Right lobe of liver (tissue), 6 donors: ENCODE results near the gene UBE4A. TPM values are rescaled to one million over a fixed set of nuclear protein-coding genes. Genes with fewer than 3 reads are reported as not detected.
A peak's percentile ranks its signal among the peaks of the same experiment; 100 is the strongest.

Experiments used
- ATAC-seq, 4 donors: fragments of 200-7000 bp; cut with Tn5 transposase; one replicate each; pipeline ENCODE4 v1.9.1; 2020; ENCODE audit warnings: mild to moderate bottlenecking in 4 of 4, moderate library complexity in 4 of 4
- DNase-seq, 3 donors: peaks; one replicate each; pipeline ENCODE4 v3.0.0-alpha.2; 2020
- H3K27ac ChIP-seq, 3 donors: fragments of 200-600 bp; one replicate each; pipeline ENCODE4 v1.8.0; 2022
- H3K27me3 ChIP-seq, 2 donors: fragments of 200-600 bp; one replicate each; pipeline ENCODE4 v1.8.0; 2022
- H3K36me3 ChIP-seq, 4 donors: fragments of 200-600 bp; sonication (generic) in 1 of 4; one replicate each; pipeline versions ENCODE4 v1.5.1 to v1.8.0; 2017 to 2022; ENCODE audit warnings: control low read depth in 1 of 4
- H3K4me1 ChIP-seq, 4 donors: fragments of 200-600 bp; sonication (generic) in 1 of 4; one replicate each; pipeline versions ENCODE4 v1.5.1 to v1.8.0; 2017 to 2022; ENCODE audit warnings: control low read depth in 1 of 4
- H3K4me3 ChIP-seq, 3 donors: fragments of 200-600 bp; one replicate each; pipeline ENCODE4 v1.8.0; 2022
- H3K9me3 ChIP-seq, 4 donors: fragments of 200-600 bp; sonication (generic) in 1 of 4; one replicate each; pipeline versions ENCODE4 v1.5.1 to v1.8.0; 2017 to 2022; ENCODE audit warnings: control low read depth in 1 of 4
- CTCF ChIP-seq, 4 donors: fragments of 200-600 bp in 3 of 4; fragments of 450-650 bp in 1 of 4; IDR thresholded peaks; one replicate each; pipeline versions ENCODE4 v1.5.1 to v1.8.0; 2016 to 2022; ENCODE audit warnings: antibody characterized with exemption in 4 of 4, mild to moderate bottlenecking in 2 of 4
- POLR2A ChIP-seq: fragments of 450-650 bp; IDR thresholded peaks from one replicate; pipeline ENCODE4 v1.6.1; 2017; ENCODE audit warnings: antibody characterized with exemption, mild to moderate bottlenecking
- WGBS: methylation state at CpG from one replicate; pipeline ENCODE4 v1.1.6; 2018; ENCODE audit warnings: low coverage, low lambda C conversion rate; ENCODE audit not compliant: insufficient coverage; ENCODE audit errors: missing lambda C conversion rate; 5-methylcytosine and 5-hydroxymethylcytosine counted together
- intact Hi-C, 2 donors: fragments of 100-400 bp; cut with DNase I; formaldehyde crosslinking; loops; one replicate each; pipeline versions ENCODE4 v1.11.2 to v1.14.1; 2022
- total RNA-seq, 6 experiments: library from RNA; depleted of rRNA in 2 of 6; stranded (reverse); fragments of >200 nt in 2 of 6; fragmentation: NEBNext Ultra II Directional in 3 of 6; extraction: Animal tissue kit (Norgen Biotek cat#: 25700) in 3 of 6; gene quantifications; one replicate each; pipeline versions ENCODE4 v1.1.0 to v1.2.4, GENCODE V29; 2016 to 2023
- donor health status: DM: no; HTN: yes; CAD: no.
- donor health status: DM: no; HTN: no; CAD: no.
- donor health status: DM: no; HTN: no; CAD: no.
- donor health status: DM: no; HTN: yes; CAD: no.
- donor health status: DM: no; HTN: yes; CAD: no.

Gene UBE4A
- total RNA-seq, 6 experiments from 2014 or later, result 25.5 to 36.9 (median 28.5) TPM

GRCh38 chr11:118427707-118428106, 68.3 kb downstream of the UBE4A start:
- Histone ChIP-seq H3K27me3 (no peaks in the 10 kb centered on the region), H3K27ac (no peak overlapping the region), H3K9me3 (no peaks in the 10 kb centered on the region), H3K4me1 (no peaks in the 10 kb centered on the region), H3K36me3 (no peaks in the 10 kb centered on the region), H3K4me3 (no peak overlapping the region)
- intact Hi-C loops, result no loop called here
- no peak for ATAC-seq
- 13% methylated on average over 1 of the region's 1 CpG for WGBS
- DNase-seq, result no peak
- TF ChIP-seq CTCF (IDR thresholded peaks at IDR 0.05) (no peak), POLR2A (no peak)

- no peak for ATAC-seq
These were observed 71.6 kb downstream of the UBE4A start for GRCh38 chr11:118430956-118431355.

GRCh38 chr11:118434123-118434552, 74.7 kb downstream of the UBE4A start:
- no peak overlapping the region for H3K27ac ChIP-seq
- 2% methylated on average over 7 of the region's 9 CpGs for WGBS
- intact Hi-C loops, result no loop called here

More at GRCh38 chr11:118430956-118431355, 71.6 kb downstream of the UBE4A start:
- H3K4me1 ChIP-seq, result peaks cover 0 to 10% (median 0%) of the 10 kb centered on the region in 4 donors
- no peak for DNase-seq
- no peaks in the 10 kb centered on the region for H3K27me3 ChIP-seq
- no peaks in the 10 kb centered on the region for H3K9me3 ChIP-seq
- TF ChIP-seq POLR2A (no peak), CTCF (IDR thresholded peaks at IDR 0.05) (no peak)
- H3K36me3 ChIP-seq, result no peaks in the 10 kb centered on the region
- intact Hi-C loops, result no loop called here
- no peak overlapping the region for H3K4me3 ChIP-seq
- 79% methylated on average over 2 of the region's 2 CpGs for WGBS
- H3K27ac ChIP-seq, result no peak overlapping the region

GRCh38 chr11:118434553-118435289, 75.3 kb downstream of the UBE4A start:
- intact Hi-C loops, result no loop called here
- peak; percentile 31 to 53 (median 49) for DNase-seq
- H3K9me3 ChIP-seq, result no peaks in the 10 kb centered on the region
- peak overlapping the region; percentile 79 to 94 (median 92) for H3K4me3 ChIP-seq
- H3K4me1 ChIP-seq, result peaks cover 0 to 23% (median 0%) of the 10 kb centered on the region in 4 donors
- no peaks in the 10 kb centered on the region for H3K36me3 ChIP-seq
- H3K27me3 ChIP-seq, result no peaks in the 10 kb centered on the region
- 1% methylated on average over 15 of the region's 39 CpGs for WGBS
- TF ChIP-seq POLR2A (no peak), CTCF (IDR thresholded peaks at IDR 0.05) (no peak)
- H3K27ac ChIP-seq, result no peak overlapping the region
- ATAC-seq, result peak in 1 of 4 donors; percentile 2

More at GRCh38 chr11:118434123-118434552, 74.7 kb downstream of the UBE4A start:
- no peaks in the 10 kb centered on the region for H3K9me3 ChIP-seq
- DNase-seq (no peak), ATAC-seq (no peak)
- H3K4me3 ChIP-seq, result peak overlapping the region; percentile 79 to 94 (median 92)
- H3K36me3 ChIP-seq, result no peaks in the 10 kb centered on the region
- H3K4me1 ChIP-seq, result peaks cover 0 to 17% (median 0%) of the 10 kb centered on the region in 4 donors
- H3K27me3 ChIP-seq, result no peaks in the 10 kb centered on the region
- TF ChIP-seq CTCF (IDR thresholded peaks at IDR 0.05) (no peak), POLR2A (no peak)
